Uterus (tissue), 2 donors: ENCODE measurements around the gene CAMTA2.

ENCODE experiments used
- CTCF ChIP-seq, 4 experiments: fragments of 200-600 bp in 2 of 4; fragments of 450-650 bp in 2 of 4; sonication (generic) in 2 of 4; IDR thresholded peaks; one replicate each; pipeline ENCODE4 v1.5.1; 2016 to 2019; ENCODE audit warnings: antibody characterized with exemption in 4 of 4, mild to moderate bottlenecking in 2 of 4, moderate library complexity in 1 of 4
- POLR2A ChIP-seq, 2 donors: fragments of 450-650 bp; IDR thresholded peaks; one replicate each; pipeline ENCODE4 v1.6.1; 2016; ENCODE audit warnings: antibody characterized with exemption in 2 of 2, mild to moderate bottlenecking in 1 of 2, moderate library complexity in 1 of 2

DNA sequence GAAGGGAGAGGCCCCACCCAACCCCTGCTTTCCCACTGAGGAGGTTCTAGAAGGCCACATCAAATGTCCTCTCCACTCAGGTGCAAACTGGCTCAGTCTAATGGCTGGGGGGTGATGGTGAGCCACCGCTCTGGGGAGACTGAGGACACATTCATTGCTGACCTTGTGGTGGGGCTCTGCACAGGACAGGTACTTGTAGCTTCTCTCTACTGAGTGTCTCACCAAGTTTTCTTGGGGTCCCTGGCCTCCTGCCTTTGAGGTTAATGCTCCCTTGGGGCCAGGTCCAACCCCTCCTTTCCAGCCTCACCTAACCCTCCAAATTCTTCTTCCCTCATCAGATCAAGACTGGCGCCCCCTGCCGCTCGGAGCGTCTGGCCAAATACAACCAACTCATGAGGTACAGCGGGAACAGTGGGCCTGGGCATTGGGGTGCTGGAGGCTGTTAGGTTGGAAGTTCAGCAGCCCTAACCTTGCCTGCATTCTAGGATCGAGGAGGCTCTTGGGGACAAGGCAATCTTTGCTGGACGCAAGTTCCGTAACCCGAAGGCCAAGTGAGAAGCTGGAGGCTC lies 30.9 kb downstream of the CAMTA2 start:
- TF ChIP-seq CTCF (IDR thresholded peaks at IDR 0.05): no peak
- TF ChIP-seq POLR2A (IDR thresholded peaks at IDR 0.05): no peak
